ENCODE results near the gene RGS3.

- TF ChIP-seq POLR2A (IDR thresholded peaks at IDR 0.05) (no peak), CTCF (IDR thresholded peaks at IDR 0.05) (no peak)
Observed at GRCh38 chr9:113569472-113570060, 106.0 kb downstream of the RGS3 start.
